Panc1 (cell line): ENCODE results near the gene ABCA7.

Experiments used
- POLR2AphosphoS5 ChIP-seq: IDR thresholded peaks from 2 replicates; pipeline ENCODE4 v1.6.1; 2012; ENCODE audit warnings: mild to moderate bottlenecking, low read depth, low read length, moderate library complexity
- SIN3A ChIP-seq: IDR thresholded peaks from 2 replicates; pipeline ENCODE4 v1.6.1; 2012; ENCODE audit warnings: low read depth, mild to moderate bottlenecking, low read length, moderate library complexity, borderline replicate concordance; ENCODE audit not compliant: insufficient read depth
- TCF7L2 ChIP-seq: IDR thresholded peaks from 2 replicates; pipeline ENCODE4 v1.6.1; 2011; ENCODE audit warnings: mild to moderate bottlenecking, low read depth, low read length, inconsistent platforms
- TF ChIP-seq, protein P1 (sequence below): fragments of 450-650 bp; IDR thresholded peaks from 2 replicates; pipeline ENCODE4 v1.5.1; 2017; ENCODE audit warnings: mild to moderate bottlenecking
- TF ChIP-seq, protein P2 (sequence below), 2 experiments: IDR thresholded peaks; 2 replicates each; pipeline ENCODE4 v1.6.1; 2011 to 2012; ENCODE audit warnings: low read depth in 2 of 2, control low read depth in 1 of 2, low read length in 1 of 2, mild to moderate bottlenecking in 1 of 2, moderate library complexity in 1 of 2; ENCODE audit not compliant: insufficient read depth in 1 of 2

DNA sequence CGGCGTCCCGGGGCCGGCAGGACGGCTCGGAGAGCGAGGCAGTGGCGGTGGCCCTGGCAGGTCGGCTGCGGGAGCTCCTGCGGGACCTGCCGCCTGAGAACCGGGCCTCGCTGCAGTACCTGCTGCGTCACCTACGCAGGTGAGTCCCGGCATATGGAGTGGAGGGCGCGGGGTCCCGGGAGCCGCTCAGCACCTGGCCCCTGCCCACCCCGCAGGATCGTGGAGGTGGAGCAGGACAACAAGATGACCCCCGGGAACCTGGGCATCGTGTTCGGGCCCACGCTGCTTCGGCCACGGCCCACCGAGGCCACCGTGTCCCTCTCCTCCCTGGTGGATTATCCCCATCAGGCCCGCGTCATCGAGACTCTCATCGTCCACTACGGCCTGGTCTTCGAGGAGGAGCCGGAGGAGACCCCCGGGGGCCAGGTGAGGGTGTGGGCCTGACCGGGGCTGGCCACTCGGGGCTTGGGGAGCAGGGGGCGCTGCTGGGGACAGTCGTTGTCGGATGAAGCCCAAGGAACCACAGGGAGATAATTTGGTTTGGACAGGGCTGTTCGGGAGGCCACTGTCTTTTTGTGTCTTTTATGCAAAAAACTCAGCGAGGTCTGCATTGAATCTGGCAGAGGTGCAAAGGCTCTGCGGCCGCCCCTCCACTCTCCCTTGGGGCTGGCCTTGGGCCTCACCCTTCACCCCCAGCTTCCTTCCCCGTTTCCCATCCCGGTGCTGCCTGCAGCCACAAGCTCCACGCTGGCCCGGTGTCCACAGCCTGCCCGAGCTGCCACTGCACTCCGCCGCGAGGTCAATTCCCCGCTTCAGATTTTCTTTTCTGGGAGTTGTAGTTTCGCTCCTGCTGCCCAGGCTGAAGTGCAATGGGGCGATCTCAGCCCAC lies 43.3 kb downstream of the ABCA7 start:
- TF ChIP-seq, protein P1, sequence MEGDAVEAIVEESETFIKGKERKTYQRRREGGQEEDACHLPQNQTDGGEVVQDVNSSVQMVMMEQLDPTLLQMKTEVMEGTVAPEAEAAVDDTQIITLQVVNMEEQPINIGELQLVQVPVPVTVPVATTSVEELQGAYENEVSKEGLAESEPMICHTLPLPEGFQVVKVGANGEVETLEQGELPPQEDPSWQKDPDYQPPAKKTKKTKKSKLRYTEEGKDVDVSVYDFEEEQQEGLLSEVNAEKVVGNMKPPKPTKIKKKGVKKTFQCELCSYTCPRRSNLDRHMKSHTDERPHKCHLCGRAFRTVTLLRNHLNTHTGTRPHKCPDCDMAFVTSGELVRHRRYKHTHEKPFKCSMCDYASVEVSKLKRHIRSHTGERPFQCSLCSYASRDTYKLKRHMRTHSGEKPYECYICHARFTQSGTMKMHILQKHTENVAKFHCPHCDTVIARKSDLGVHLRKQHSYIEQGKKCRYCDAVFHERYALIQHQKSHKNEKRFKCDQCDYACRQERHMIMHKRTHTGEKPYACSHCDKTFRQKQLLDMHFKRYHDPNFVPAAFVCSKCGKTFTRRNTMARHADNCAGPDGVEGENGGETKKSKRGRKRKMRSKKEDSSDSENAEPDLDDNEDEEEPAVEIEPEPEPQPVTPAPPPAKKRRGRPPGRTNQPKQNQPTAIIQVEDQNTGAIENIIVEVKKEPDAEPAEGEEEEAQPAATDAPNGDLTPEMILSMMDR, result no peak
- TF ChIP-seq, protein P2, sequence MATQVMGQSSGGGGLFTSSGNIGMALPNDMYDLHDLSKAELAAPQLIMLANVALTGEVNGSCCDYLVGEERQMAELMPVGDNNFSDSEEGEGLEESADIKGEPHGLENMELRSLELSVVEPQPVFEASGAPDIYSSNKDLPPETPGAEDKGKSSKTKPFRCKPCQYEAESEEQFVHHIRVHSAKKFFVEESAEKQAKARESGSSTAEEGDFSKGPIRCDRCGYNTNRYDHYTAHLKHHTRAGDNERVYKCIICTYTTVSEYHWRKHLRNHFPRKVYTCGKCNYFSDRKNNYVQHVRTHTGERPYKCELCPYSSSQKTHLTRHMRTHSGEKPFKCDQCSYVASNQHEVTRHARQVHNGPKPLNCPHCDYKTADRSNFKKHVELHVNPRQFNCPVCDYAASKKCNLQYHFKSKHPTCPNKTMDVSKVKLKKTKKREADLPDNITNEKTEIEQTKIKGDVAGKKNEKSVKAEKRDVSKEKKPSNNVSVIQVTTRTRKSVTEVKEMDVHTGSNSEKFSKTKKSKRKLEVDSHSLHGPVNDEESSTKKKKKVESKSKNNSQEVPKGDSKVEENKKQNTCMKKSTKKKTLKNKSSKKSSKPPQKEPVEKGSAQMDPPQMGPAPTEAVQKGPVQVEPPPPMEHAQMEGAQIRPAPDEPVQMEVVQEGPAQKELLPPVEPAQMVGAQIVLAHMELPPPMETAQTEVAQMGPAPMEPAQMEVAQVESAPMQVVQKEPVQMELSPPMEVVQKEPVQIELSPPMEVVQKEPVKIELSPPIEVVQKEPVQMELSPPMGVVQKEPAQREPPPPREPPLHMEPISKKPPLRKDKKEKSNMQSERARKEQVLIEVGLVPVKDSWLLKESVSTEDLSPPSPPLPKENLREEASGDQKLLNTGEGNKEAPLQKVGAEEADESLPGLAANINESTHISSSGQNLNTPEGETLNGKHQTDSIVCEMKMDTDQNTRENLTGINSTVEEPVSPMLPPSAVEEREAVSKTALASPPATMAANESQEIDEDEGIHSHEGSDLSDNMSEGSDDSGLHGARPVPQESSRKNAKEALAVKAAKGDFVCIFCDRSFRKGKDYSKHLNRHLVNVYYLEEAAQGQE (IDR thresholded peaks at IDR 0.05; ENCODE audit: insufficient read depth in 1 of 2, low read depth in 2 of 2, low read length in 1 of 2), result no peak
- TF ChIP-seq POLR2AphosphoS5, result no peak
- TF ChIP-seq SIN3A, result no peak
- no peak for TF ChIP-seq TCF7L2
